Vagina (tissue), 2 donors: ENCODE results near the gene KLHL10. TPM values are rescaled to one million over a fixed set of nuclear protein-coding genes. Genes with fewer than 3 reads are reported as not detected.

Experiments used
- DNase-seq, 2 donors: peaks; one replicate each; pipeline ENCODE4 v3.0.0-alpha.2; 2017; ENCODE audit errors: extremely low spot score in 2 of 2
- H3K27ac ChIP-seq: fragments of 200-600 bp; sonication (generic); one replicate; pipeline ENCODE4 v1.5.1; 2019
- H3K27me3 ChIP-seq: fragments of 200-600 bp; sonication (generic); one replicate; pipeline ENCODE4 v1.5.1; 2019
- H3K36me3 ChIP-seq, 2 donors: fragments of 200-600 bp; sonication (generic); one replicate each; pipeline ENCODE4 v1.5.1; 2017 to 2019
- H3K4me1 ChIP-seq: fragments of 200-600 bp; sonication (generic); one replicate; pipeline ENCODE4 v1.5.1; 2019
- H3K4me3 ChIP-seq, 2 donors: fragments of 200-600 bp; sonication (generic); 1 replicate in 1 of 2; 2 replicates in 1 of 2; pipeline ENCODE4 v1.5.1; 2016 to 2019
- H3K9me3 ChIP-seq: fragments of 200-600 bp; sonication (generic); one replicate; pipeline ENCODE4 v1.5.1; 2019
- POLR2A ChIP-seq, 2 donors: fragments of 450-650 bp; IDR thresholded peaks; one replicate each; pipeline ENCODE4 v1.6.1; 2017; ENCODE audit warnings: antibody characterized with exemption in 2 of 2, mild to moderate bottlenecking in 2 of 2, moderate library complexity in 2 of 2
- POLR2AphosphoS5 ChIP-seq, 2 donors: sonication (generic); formaldehyde crosslinking; IDR thresholded peaks; one replicate each; pipeline ENCODE4 v1.9.0; 2017; ENCODE audit warnings: antibody characterized with exemption in 2 of 2, mild to moderate bottlenecking in 2 of 2, low read depth in 1 of 2; ENCODE audit not compliant: insufficient read depth in 1 of 2
- intact Hi-C: fragments of 100-400 bp; cut with DNase I; formaldehyde crosslinking; loops from one replicate; pipeline ENCODE4 v1.15.1; 2023
- total RNA-seq: library from RNA; depleted of rRNA; stranded (reverse); fragments of >200 nt; gene quantifications from one replicate; pipeline ENCODE4 v1.2.3, GENCODE V29; 2016
- TF ChIP-seq, protein P1 (sequence below), 3 experiments: fragments of 450-650 bp in 2 of 3; fragments of 200-600 bp in 1 of 3; sonication (generic) in 1 of 3; IDR thresholded peaks; one replicate each; pipeline ENCODE4 v1.5.1; 2017 to 2019; ENCODE audit warnings: antibody characterized with exemption in 3 of 3, mild to moderate bottlenecking in 2 of 3, moderate library complexity in 2 of 3

Gene KLHL10
- not detected for total RNA-seq

DNA sequence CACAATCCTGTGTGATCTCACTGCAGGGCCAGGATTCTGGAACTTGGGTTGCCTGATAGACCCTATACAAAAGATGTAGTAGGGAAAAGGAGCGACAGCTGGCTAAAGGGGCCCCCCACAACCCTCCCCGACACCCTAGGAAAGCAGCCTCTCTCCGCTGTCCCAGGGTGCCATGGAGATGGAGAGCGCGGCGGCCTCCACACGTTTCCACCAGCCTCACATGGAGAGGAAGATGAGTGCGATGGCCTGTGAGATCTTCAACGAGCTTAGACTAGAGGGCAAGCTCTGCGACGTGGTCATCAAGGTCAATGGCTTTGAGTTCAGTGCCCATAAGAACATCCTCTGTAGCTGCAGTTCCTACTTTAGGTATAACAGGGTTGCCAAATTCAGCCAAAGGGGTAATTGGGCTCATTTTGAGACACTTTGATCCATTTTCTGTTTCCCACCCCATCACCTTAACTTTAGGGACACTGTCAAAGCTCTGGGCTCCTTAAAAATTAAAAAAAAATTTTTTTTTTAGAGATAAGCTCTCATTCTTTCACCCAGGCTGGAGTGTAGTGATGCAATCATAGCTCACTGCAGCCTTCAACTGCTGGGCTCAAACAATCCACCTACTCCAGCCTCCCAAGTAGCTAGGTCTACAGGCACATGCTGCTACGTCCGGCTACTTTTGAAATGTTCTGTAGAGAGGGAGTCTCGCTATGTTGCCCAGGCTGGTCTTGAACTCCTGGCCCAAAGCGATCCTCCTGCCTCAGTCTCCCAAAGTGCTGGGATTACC is at the start of gene KLHL10:
Gene KLHL10, plus strand, starts transcription at position 65 of the 778 bp plus-strand sequence. Its CDS starts 108 bp downstream, at position 173.
- no peaks in the 10 kb centered on the region for H3K27me3 ChIP-seq
- H3K36me3 ChIP-seq, result no peaks in the 10 kb centered on the region
- H3K9me3 ChIP-seq, result no peaks in the 10 kb centered on the region
- H3K4me3 ChIP-seq, result peak within 1 kb of the TSS; percentile 73 to 99
- peaks cover 20% of the 10 kb centered on the region for H3K4me1 ChIP-seq
- DNase-seq, result no peak
- TF ChIP-seq, protein P1, sequence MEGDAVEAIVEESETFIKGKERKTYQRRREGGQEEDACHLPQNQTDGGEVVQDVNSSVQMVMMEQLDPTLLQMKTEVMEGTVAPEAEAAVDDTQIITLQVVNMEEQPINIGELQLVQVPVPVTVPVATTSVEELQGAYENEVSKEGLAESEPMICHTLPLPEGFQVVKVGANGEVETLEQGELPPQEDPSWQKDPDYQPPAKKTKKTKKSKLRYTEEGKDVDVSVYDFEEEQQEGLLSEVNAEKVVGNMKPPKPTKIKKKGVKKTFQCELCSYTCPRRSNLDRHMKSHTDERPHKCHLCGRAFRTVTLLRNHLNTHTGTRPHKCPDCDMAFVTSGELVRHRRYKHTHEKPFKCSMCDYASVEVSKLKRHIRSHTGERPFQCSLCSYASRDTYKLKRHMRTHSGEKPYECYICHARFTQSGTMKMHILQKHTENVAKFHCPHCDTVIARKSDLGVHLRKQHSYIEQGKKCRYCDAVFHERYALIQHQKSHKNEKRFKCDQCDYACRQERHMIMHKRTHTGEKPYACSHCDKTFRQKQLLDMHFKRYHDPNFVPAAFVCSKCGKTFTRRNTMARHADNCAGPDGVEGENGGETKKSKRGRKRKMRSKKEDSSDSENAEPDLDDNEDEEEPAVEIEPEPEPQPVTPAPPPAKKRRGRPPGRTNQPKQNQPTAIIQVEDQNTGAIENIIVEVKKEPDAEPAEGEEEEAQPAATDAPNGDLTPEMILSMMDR (IDR thresholded peaks at IDR 0.05), result no peak
- TF ChIP-seq POLR2A (IDR thresholded peaks at IDR 0.05), result no peak
- no peak for TF ChIP-seq POLR2AphosphoS5 (IDR thresholded peaks at IDR 0.05; ENCODE audit: insufficient read depth in 1 of 2, low read depth in 1 of 2)
- H3K27ac ChIP-seq, result peak within 1 kb of the TSS; percentile 74
- intact Hi-C loops, result no loop called here

DNA sequence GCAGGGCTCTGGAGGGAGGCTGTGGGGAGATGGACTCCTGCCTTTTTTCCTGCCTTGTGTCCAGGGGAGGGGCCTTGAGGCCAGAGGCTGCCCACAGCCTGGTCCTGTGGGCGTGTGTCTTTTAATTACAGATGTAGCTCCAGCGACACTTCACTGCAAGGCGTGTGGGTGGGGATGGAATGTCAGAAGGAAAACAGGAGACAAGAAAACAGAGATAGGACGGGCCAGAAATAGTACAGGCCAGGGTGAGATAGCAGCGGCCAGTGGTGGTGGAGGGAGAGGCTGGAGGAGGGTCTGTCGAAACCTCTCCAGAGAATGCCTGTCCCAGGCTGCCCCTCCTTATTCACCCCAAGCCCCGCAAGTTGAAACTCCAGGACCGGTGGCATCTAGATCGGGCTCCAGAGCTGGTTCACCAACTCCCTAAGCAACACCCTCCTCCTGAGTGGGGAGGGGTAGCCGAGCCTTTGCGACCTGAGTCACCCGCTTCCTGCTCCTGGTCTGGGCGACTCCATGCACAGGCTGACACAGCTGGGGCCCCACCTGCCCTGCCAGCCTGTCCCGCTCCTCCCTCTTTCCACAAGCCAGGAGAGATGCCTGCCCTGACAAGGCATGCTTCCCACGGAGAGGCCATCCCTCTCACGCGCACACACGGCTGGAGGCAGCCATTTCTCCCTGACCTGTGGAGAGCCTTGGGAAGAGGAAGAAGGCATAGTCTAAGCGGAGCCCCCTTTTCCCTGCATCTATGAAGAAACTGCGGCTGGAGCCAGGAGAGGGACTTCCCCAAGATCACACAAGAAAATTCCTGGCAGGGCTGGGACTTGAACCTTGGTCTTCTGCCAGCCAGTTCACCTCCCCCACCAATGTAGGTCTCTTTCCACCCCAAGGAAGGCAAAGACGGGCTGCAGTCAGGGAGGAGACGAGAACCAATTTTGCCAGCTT is 44.5 kb upstream of the KLHL10 start:
- TF ChIP-seq POLR2A (IDR thresholded peaks at IDR 0.05), result no peak
- TF ChIP-seq POLR2AphosphoS5 (IDR thresholded peaks at IDR 0.05; ENCODE audit: insufficient read depth in 1 of 2, low read depth in 1 of 2), result peak; percentile 57 to 63
- H3K27me3 ChIP-seq, result no peaks in the 10 kb centered on the region
- intact Hi-C loops, result no loop called here
- no peaks in the 10 kb centered on the region for H3K9me3 ChIP-seq
- H3K4me3 ChIP-seq, result no peak overlapping the region
- no peak for DNase-seq
- no peaks in the 10 kb centered on the region for H3K36me3 ChIP-seq
- peak overlapping the region; percentile 62 for H3K27ac ChIP-seq
- peaks cover 45% of the 10 kb centered on the region for H3K4me1 ChIP-seq

DNA sequence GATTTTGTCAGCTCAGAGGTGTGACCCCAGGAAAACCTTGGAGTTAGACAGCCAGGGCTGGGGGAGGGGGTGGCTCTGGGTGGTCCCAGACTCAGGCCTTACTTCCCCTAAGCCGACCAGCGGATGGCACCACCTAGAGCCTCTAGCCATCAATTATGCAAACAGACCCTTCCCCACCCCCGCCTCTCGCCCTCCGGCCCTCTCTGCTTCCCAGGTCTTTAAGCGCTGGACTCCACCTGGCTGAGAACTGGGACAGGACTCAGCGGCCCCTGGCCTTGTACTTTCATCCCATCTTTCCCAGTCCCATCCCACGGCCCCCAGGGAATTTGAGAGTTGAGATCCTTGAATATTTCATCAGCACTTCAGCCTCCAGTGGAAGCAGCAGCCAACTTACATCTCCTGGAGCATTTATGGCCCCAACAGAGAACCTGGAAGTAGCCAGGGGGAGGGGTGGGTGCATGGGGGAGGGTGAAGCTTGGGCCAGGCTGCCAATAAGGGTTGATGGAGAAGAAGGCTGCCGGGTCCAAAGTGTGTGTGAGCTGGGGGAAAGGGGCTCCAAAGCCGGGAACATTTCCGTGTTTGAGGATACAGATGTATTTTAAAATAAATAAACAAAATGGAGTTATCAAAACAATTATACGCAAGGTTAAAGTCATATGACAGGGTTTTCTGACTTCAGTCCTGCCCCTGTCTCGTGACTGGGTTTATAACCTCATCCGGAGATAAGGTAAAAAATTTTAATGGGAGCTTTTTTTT is 43.7 kb upstream of the KLHL10 start:
- Histone ChIP-seq H3K9me3 (no peaks in the 10 kb centered on the region), H3K36me3 (no peaks in the 10 kb centered on the region), H3K4me1 (peaks cover 38% of the 10 kb centered on the region), H3K4me3 (no peak overlapping the region), H3K27ac (peak overlapping the region; percentile 62), H3K27me3 (no peaks in the 10 kb centered on the region)
- intact Hi-C loops, result no loop called here
- DNase-seq, result no peak
- no peak for TF ChIP-seq POLR2A (IDR thresholded peaks at IDR 0.05)
- no peak for TF ChIP-seq POLR2AphosphoS5 (IDR thresholded peaks at IDR 0.05; ENCODE audit: insufficient read depth in 1 of 2, low read depth in 1 of 2)
- TF ChIP-seq, protein P1 (IDR thresholded peaks at IDR 0.05), result no peak

DNA sequence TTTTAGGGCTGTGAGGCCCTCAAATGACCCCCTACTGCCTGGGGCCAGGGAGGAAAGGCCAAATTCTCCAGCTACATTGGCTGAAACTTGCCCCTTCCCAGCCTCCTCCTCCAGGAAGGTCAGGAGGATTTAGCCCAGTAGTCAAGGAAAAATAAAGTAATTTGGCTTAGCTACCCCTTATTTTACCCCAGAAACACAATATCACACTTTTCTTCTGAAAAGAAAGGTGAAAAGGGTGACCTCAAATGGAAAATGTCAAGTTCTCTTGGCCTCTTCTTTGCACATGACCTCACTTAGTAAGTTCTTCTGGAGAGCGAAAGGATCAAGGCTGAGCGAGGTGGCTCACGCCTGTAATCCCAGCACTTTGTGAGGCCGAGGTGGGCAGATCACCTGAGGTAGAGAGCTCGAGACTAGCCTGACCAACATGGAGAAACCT is 43.1 kb upstream of the KLHL10 start:
- DNase-seq, result no peak

More for the DNA sequence above, 43.1 kb upstream of the KLHL10 start:
- intact Hi-C loops, result no loop called here
- TF ChIP-seq POLR2AphosphoS5 (IDR thresholded peaks at IDR 0.05; ENCODE audit: insufficient read depth in 1 of 2, low read depth in 1 of 2), result no peak
- TF ChIP-seq, protein P1 (IDR thresholded peaks at IDR 0.05), result no peak
- no peak for TF ChIP-seq POLR2A (IDR thresholded peaks at IDR 0.05)
- no peaks in the 10 kb centered on the region for H3K27me3 ChIP-seq
- H3K4me3 ChIP-seq, result no peak overlapping the region
- H3K27ac ChIP-seq, result peak overlapping the region; percentile 44
- peaks cover 32% of the 10 kb centered on the region for H3K4me1 ChIP-seq
- no peaks in the 10 kb centered on the region for H3K9me3 ChIP-seq
- H3K36me3 ChIP-seq, result no peaks in the 10 kb centered on the region
